Measurements from ENCODE around the gene ASPM. TPM values are rescaled to one million over a fixed set of nuclear protein-coding genes. Genes with fewer than 3 reads are reported as not detected.
A peak's percentile ranks its signal among the peaks of the same experiment; 100 is the strongest.

The ASPM gene
- polyA plus RNA-seq, 1 of the 3 experiments (the other 2 are of a cell fraction) = 3.0 TPM

DNA sequence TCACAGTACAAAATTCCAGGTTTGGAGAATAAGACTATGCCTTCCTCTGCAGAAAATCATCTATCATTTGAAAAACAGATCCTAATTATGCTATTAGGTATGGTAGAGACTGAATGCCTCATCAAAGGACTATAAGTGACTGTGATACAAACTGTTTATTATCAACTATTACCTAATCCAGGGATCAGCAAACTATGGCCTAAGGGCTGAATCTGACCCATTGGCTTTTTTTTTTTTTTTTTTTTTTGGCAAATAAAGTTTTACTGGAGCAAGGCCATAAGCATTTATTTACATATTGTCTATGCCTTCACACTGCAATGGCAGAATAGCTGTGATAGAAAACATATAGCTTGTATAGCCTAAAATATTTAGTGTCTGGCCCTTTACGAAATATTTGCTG lies 4.7 kb upstream of the ASPM start (continued):
- TF ChIP-seq, protein P1, sequence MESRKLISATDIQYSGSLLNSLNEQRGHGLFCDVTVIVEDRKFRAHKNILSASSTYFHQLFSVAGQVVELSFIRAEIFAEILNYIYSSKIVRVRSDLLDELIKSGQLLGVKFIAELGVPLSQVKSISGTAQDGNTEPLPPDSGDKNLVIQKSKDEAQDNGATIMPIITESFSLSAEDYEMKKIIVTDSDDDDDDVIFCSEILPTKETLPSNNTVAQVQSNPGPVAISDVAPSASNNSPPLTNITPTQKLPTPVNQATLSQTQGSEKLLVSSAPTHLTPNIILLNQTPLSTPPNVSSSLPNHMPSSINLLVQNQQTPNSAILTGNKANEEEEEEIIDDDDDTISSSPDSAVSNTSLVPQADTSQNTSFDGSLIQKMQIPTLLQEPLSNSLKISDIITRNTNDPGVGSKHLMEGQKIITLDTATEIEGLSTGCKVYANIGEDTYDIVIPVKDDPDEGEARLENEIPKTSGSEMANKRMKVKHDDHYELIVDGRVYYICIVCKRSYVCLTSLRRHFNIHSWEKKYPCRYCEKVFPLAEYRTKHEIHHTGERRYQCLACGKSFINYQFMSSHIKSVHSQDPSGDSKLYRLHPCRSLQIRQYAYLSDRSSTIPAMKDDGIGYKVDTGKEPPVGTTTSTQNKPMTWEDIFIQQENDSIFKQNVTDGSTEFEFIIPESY (IDR thresholded peaks at IDR 0.05; ENCODE audit: borderline replicate concordance, low read depth) = no peak
- no peak for TF ChIP-seq TAF1 (IDR thresholded peaks at IDR 0.05; ENCODE audit: borderline replicate concordance, low read depth, low read length)
- TF ChIP-seq EZH2phosphoT487 (IDR thresholded peaks at IDR 0.05; ENCODE audit: borderline replicate concordance, low read depth) = no peak
- TF ChIP-seq YY1 (IDR thresholded peaks at IDR 0.05; ENCODE audit: low read depth) = no peak
- no peak for TF ChIP-seq NRF1 (IDR thresholded peaks at IDR 0.05; ENCODE audit: low read depth, low read length)
- no peak for TF ChIP-seq TCF12 (IDR thresholded peaks at IDR 0.05)
- TF ChIP-seq, protein P2, sequence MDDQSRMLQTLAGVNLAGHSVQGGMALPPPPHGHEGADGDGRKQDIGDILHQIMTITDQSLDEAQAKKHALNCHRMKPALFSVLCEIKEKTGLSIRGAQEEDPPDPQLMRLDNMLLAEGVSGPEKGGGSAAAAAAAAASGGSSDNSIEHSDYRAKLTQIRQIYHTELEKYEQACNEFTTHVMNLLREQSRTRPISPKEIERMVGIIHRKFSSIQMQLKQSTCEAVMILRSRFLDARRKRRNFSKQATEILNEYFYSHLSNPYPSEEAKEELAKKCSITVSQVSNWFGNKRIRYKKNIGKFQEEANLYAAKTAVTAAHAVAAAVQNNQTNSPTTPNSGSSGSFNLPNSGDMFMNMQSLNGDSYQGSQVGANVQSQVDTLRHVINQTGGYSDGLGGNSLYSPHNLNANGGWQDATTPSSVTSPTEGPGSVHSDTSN (IDR thresholded peaks at IDR 0.05) = no peak
- TF ChIP-seq RCOR1 (IDR thresholded peaks at IDR 0.05; ENCODE audit: low read length) = no peak
- TF ChIP-seq RFX5 (IDR thresholded peaks at IDR 0.05; ENCODE audit: low read length) = no peak
- no peak for TF ChIP-seq SIN3A (IDR thresholded peaks at IDR 0.05; ENCODE audit: borderline replicate concordance, low read depth, low read length)
- TF ChIP-seq GABPA (IDR thresholded peaks at IDR 0.05; ENCODE audit: low read depth) = no peak
- no peak for TF ChIP-seq JUND (IDR thresholded peaks at IDR 0.05)

DNA sequence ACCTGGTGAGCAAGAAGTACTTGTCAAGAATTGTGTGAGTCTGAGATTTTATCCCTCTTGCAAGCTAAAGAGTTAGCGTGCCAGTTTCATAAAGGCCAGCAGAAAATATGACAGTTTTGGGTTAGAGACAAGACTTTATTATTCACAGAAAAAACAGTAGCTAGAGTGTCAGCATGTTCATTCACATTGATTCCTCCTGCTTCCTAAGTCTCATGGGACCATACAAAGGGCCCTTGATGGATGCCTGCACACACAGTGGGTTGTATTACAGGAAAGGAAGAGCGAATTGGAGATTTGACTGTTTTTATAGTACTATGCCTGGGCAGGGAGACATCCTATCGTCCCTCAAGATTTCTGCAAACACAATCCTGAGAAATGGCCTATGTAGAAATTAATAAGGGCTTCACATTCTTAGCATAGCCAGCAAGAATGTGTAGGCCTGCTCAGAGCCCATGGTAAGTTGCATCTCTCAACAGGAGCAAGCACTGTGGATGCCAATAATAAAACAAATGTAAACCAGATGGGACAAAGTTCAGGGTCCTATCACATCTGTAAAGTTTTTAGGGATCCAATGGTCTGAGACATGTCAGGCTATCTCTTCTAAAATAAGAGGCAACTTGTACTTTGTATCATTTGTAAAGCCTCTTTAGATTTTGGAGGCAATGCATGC lies 4.0 kb upstream of the ASPM start:
- no peaks in the 10 kb centered on the region for H3F3A ChIP-seq (replicated peaks; ENCODE audit: insufficient read depth)
- ChIA-PET CTCF (no interaction called here), POLR2A (no interaction called here)
- TF ChIP-seq FOXJ3 (CRISPR knock-in tag; IDR thresholded peaks at IDR 0.05) (no peak), YY1 (IDR thresholded peaks at IDR 0.05; ENCODE audit: low read depth) (no peak), GATA2 (CRISPR knock-in tag; IDR thresholded peaks at IDR 0.05) (no peak), RXRA (IDR thresholded peaks at IDR 0.05; ENCODE audit: borderline replicate concordance, low read depth) (no peak), CHD2 (IDR thresholded peaks at IDR 0.05; ENCODE audit: low read length, partially characterized antibody) (no peak), SMC3 (IDR thresholded peaks at IDR 0.05; ENCODE audit: low read depth, low read length) (no peak), NRF1 (IDR thresholded peaks at IDR 0.05; ENCODE audit: low read depth, low read length) (no peak)
- TF ChIP-seq, protein P3, sequence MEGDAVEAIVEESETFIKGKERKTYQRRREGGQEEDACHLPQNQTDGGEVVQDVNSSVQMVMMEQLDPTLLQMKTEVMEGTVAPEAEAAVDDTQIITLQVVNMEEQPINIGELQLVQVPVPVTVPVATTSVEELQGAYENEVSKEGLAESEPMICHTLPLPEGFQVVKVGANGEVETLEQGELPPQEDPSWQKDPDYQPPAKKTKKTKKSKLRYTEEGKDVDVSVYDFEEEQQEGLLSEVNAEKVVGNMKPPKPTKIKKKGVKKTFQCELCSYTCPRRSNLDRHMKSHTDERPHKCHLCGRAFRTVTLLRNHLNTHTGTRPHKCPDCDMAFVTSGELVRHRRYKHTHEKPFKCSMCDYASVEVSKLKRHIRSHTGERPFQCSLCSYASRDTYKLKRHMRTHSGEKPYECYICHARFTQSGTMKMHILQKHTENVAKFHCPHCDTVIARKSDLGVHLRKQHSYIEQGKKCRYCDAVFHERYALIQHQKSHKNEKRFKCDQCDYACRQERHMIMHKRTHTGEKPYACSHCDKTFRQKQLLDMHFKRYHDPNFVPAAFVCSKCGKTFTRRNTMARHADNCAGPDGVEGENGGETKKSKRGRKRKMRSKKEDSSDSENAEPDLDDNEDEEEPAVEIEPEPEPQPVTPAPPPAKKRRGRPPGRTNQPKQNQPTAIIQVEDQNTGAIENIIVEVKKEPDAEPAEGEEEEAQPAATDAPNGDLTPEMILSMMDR (IDR thresholded peaks at IDR 0.05) = no peak
- TF ChIP-seq, protein P4, sequence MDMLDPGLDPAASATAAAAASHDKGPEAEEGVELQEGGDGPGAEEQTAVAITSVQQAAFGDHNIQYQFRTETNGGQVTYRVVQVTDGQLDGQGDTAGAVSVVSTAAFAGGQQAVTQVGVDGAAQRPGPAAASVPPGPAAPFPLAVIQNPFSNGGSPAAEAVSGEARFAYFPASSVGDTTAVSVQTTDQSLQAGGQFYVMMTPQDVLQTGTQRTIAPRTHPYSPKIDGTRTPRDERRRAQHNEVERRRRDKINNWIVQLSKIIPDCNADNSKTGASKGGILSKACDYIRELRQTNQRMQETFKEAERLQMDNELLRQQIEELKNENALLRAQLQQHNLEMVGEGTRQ (IDR thresholded peaks at IDR 0.05; ENCODE audit: borderline replicate concordance, low read depth, low read length) = no peak
- H3K4me3 ChIP-seq (ENCODE audit: low read depth in 2 of 2, low read length in 1 of 2) = no peak overlapping the region
- no peaks in the 10 kb centered on the region for H3K27me3 ChIP-seq (ENCODE audit: insufficient read depth)
- no peak overlapping the region for H3K9ac ChIP-seq
- H3K4me2 ChIP-seq = no peak overlapping the region
- H2AFZ ChIP-seq (ENCODE audit: low read depth) = no peak overlapping the region
- peaks cover 0 to 6% of the 10 kb centered on the region in 2 experiments; a peak in 2 of 4 replicates for H3K4me1 ChIP-seq (ENCODE audit: control insufficient read depth in 1 of 2, insufficient read depth in 2 of 2, low read depth in 1 of 2, low read length in 1 of 2)
- no peaks in the 10 kb centered on the region for H4K20me1 ChIP-seq (ENCODE audit: insufficient read depth)
- peaks cover 0 to 7% of the 10 kb centered on the region in 2 experiments for H3K36me3 ChIP-seq (replicated peaks in 1 of 2; ENCODE audit: control insufficient read depth in 1 of 2, insufficient read depth in 2 of 2, low read length in 1 of 2)
- no peaks in the 10 kb centered on the region for H3K9me3 ChIP-seq
- peak overlapping the region in 1 of 2 experiments; percentile 78; a peak in 2 of 4 replicates for H3K27ac ChIP-seq (ENCODE audit: low read depth in 2 of 2, low read length in 1 of 2)
- no peaks in the 10 kb centered on the region for H3K9me2 ChIP-seq
- no peak for DNase-seq
- WGBS (ENCODE audit: low lambda C conversion rate) = 92% methylated on average over 3 of the region's 3 CpGs
- H3K79me2 ChIP-seq (ENCODE audit: insufficient read depth) = peaks cover 9% of the 10 kb centered on the region
